ENCODE data around the gene EFCAB8.
"Not testable (repeated sequence)": the region's sequence is repeated elsewhere in the genome, so short reads cannot be mapped to it uniquely, and the experiment has no call there.

EFCAB8 gene

GRCh38 chr20:32943490-32944052 lies 84.8 kb downstream of the EFCAB8 start:
- Histone ChIP-seq H3K4me1 (ENCODE audit: control insufficient read depth, insufficient read depth, low read length) (no peaks in the 10 kb centered on the region), H3K36me3 (ENCODE audit: control insufficient read depth, insufficient read depth, low read length) (no peaks in the 10 kb centered on the region), H3K9me3 (ENCODE audit: control insufficient read depth, insufficient read depth, low read length) (no peaks in the 10 kb centered on the region), H3K27me3 (ENCODE audit: control insufficient read depth, insufficient read depth, low read length) (peaks cover 23% of the 10 kb centered on the region), H3K9ac (ENCODE audit: low read depth, low read length) (no peak overlapping the region), H3K4me3 (ENCODE audit: low read depth, low read length) (no peak overlapping the region)

- H3K4me1 ChIP-seq (ENCODE audit: control insufficient read depth, insufficient read depth, low read length): no peaks in the 10 kb centered on the region
- H3K9me3 ChIP-seq (ENCODE audit: control insufficient read depth, insufficient read depth, low read length): no peaks in the 10 kb centered on the region
- H3K9ac ChIP-seq (ENCODE audit: low read depth, low read length): no peak overlapping the region
- H3K4me3 ChIP-seq (ENCODE audit: low read depth, low read length): no peak overlapping the region
- peaks cover 39% of the 10 kb centered on the region for H3K27me3 ChIP-seq (ENCODE audit: control insufficient read depth, insufficient read depth, low read length)
- no peaks in the 10 kb centered on the region for H3K36me3 ChIP-seq (ENCODE audit: control insufficient read depth, insufficient read depth, low read length)
Observed at GRCh38 chr20:32945710-32946221, 87.0 kb downstream of the EFCAB8 start.

- H3K27me3 ChIP-seq (ENCODE audit: control insufficient read depth, insufficient read depth, low read length): peaks cover 47% of the 10 kb centered on the region
- no peaks in the 10 kb centered on the region for H3K36me3 ChIP-seq (ENCODE audit: control insufficient read depth, insufficient read depth, low read length)
- no peak overlapping the region for H3K4me3 ChIP-seq (ENCODE audit: low read depth, low read length)
- H3K9me3 ChIP-seq (ENCODE audit: control insufficient read depth, insufficient read depth, low read length): no peaks in the 10 kb centered on the region
- no peak overlapping the region for H3K9ac ChIP-seq (ENCODE audit: low read depth, low read length)
- no peaks in the 10 kb centered on the region for H3K4me1 ChIP-seq (ENCODE audit: control insufficient read depth, insufficient read depth, low read length)
Observed at GRCh38 chr20:32946629-32947028, 87.9 kb downstream of the EFCAB8 start.

- not testable (repeated sequence) for H3K9me3 ChIP-seq (ENCODE audit: control insufficient read depth, insufficient read depth, low read length); H3K9ac ChIP-seq (ENCODE audit: low read depth, low read length); H3K36me3 ChIP-seq (ENCODE audit: control insufficient read depth, insufficient read depth, low read length); H3K4me3 ChIP-seq (ENCODE audit: low read depth, low read length); H3K4me1 ChIP-seq (ENCODE audit: control insufficient read depth, insufficient read depth, low read length)
- peaks cover 71% of the 10 kb centered on the region for H3K27me3 ChIP-seq (ENCODE audit: control insufficient read depth, insufficient read depth, low read length)
Observed at GRCh38 chr20:32950539-32950938, 91.8 kb downstream of the EFCAB8 start.

- H3K9me3 ChIP-seq (ENCODE audit: control insufficient read depth, insufficient read depth, low read length): no peaks in the 10 kb centered on the region
- peaks cover 16% of the 10 kb centered on the region for H3K27me3 ChIP-seq (ENCODE audit: control insufficient read depth, insufficient read depth, low read length)
- H3K4me1 ChIP-seq (ENCODE audit: control insufficient read depth, insufficient read depth, low read length): no peaks in the 10 kb centered on the region
- no peak overlapping the region for H3K4me3 ChIP-seq (ENCODE audit: low read depth, low read length)
- no peak overlapping the region for H3K9ac ChIP-seq (ENCODE audit: low read depth, low read length)
- H3K36me3 ChIP-seq (ENCODE audit: control insufficient read depth, insufficient read depth, low read length): no peaks in the 10 kb centered on the region
Observed at GRCh38 chr20:32957459-32957858, 98.7 kb downstream of the EFCAB8 start.

- Histone ChIP-seq H3K36me3 (ENCODE audit: control insufficient read depth, insufficient read depth, low read length) (no peaks in the 10 kb centered on the region), H3K9ac (ENCODE audit: low read depth, low read length) (no peak overlapping the region), H3K27me3 (ENCODE audit: control insufficient read depth, insufficient read depth, low read length) (peaks cover 5% of the 10 kb centered on the region), H3K4me3 (ENCODE audit: low read depth, low read length) (no peak overlapping the region), H3K4me1 (ENCODE audit: control insufficient read depth, insufficient read depth, low read length) (no peaks in the 10 kb centered on the region), H3K9me3 (ENCODE audit: control insufficient read depth, insufficient read depth, low read length) (no peaks in the 10 kb centered on the region)
Observed at GRCh38 chr20:32958574-32958973, 99.9 kb downstream of the EFCAB8 start.

- Histone ChIP-seq H3K4me3 (ENCODE audit: low read depth, low read length) (no peak overlapping the region), H3K4me1 (ENCODE audit: control insufficient read depth, insufficient read depth, low read length) (no peaks in the 10 kb centered on the region), H3K27me3 (ENCODE audit: control insufficient read depth, insufficient read depth, low read length) (no peaks in the 10 kb centered on the region), H3K9ac (ENCODE audit: low read depth, low read length) (no peak overlapping the region), H3K36me3 (ENCODE audit: control insufficient read depth, insufficient read depth, low read length) (no peaks in the 10 kb centered on the region), H3K9me3 (ENCODE audit: control insufficient read depth, insufficient read depth, low read length) (no peaks in the 10 kb centered on the region)
Observed at GRCh38 chr20:32959351-32960221, 100.9 kb downstream of the EFCAB8 start.

GRCh38 chr20:32960222-32960518 lies 101.4 kb downstream of the EFCAB8 start:
- no peak overlapping the region for H3K4me3 ChIP-seq (ENCODE audit: low read depth, low read length)
- no peaks in the 10 kb centered on the region for H3K36me3 ChIP-seq (ENCODE audit: control insufficient read depth, insufficient read depth, low read length)
- H3K4me1 ChIP-seq (ENCODE audit: control insufficient read depth, insufficient read depth, low read length): no peaks in the 10 kb centered on the region
- no peaks in the 10 kb centered on the region for H3K9me3 ChIP-seq (ENCODE audit: control insufficient read depth, insufficient read depth, low read length)
- no peaks in the 10 kb centered on the region for H3K27me3 ChIP-seq (ENCODE audit: control insufficient read depth, insufficient read depth, low read length)
- no peak overlapping the region for H3K9ac ChIP-seq (ENCODE audit: low read depth, low read length)

GRCh38 chr20:32960849-32961731 lies 102.4 kb downstream of the EFCAB8 start:
- H3K27me3 ChIP-seq (ENCODE audit: control insufficient read depth, insufficient read depth, low read length): no peaks in the 10 kb centered on the region
- no peaks in the 10 kb centered on the region for H3K9me3 ChIP-seq (ENCODE audit: control insufficient read depth, insufficient read depth, low read length)
- no peaks in the 10 kb centered on the region for H3K36me3 ChIP-seq (ENCODE audit: control insufficient read depth, insufficient read depth, low read length)
- H3K4me1 ChIP-seq (ENCODE audit: control insufficient read depth, insufficient read depth, low read length): no peaks in the 10 kb centered on the region
- no peak overlapping the region for H3K9ac ChIP-seq (ENCODE audit: low read depth, low read length)
- no peak overlapping the region for H3K4me3 ChIP-seq (ENCODE audit: low read depth, low read length)

- no peaks in the 10 kb centered on the region for H3K27me3 ChIP-seq (ENCODE audit: control insufficient read depth, insufficient read depth, low read length)
- H3K4me1 ChIP-seq (ENCODE audit: control insufficient read depth, insufficient read depth, low read length): no peaks in the 10 kb centered on the region
- no peak overlapping the region for H3K9ac ChIP-seq (ENCODE audit: low read depth, low read length)
- no peaks in the 10 kb centered on the region for H3K9me3 ChIP-seq (ENCODE audit: control insufficient read depth, insufficient read depth, low read length)
- no peaks in the 10 kb centered on the region for H3K36me3 ChIP-seq (ENCODE audit: control insufficient read depth, insufficient read depth, low read length)
- no peak overlapping the region for H3K4me3 ChIP-seq (ENCODE audit: low read depth, low read length)
Observed at GRCh38 chr20:32962053-32962452, 103.3 kb downstream of the EFCAB8 start.

GRCh38 chr20:32962646-32963045 lies 103.9 kb downstream of the EFCAB8 start:
- not testable (repeated sequence) for H3K36me3 ChIP-seq (ENCODE audit: control insufficient read depth, insufficient read depth, low read length); H3K4me1 ChIP-seq (ENCODE audit: control insufficient read depth, insufficient read depth, low read length); H3K4me3 ChIP-seq (ENCODE audit: low read depth, low read length); H3K27me3 ChIP-seq (ENCODE audit: control insufficient read depth, insufficient read depth, low read length); H3K9ac ChIP-seq (ENCODE audit: low read depth, low read length); H3K9me3 ChIP-seq (ENCODE audit: control insufficient read depth, insufficient read depth, low read length)

All from iPS-15b (cell line).